GM10847 (cell line): ENCODE measurements around the gene NID2.

Source experiments
- POLR2A ChIP-seq: IDR thresholded peaks from 2 replicates; pipeline ENCODE4 v1.6.1; 2011; ENCODE audit not compliant: insufficient read length; ENCODE audit errors: extremely low read depth

Gene NID2

DNA sequence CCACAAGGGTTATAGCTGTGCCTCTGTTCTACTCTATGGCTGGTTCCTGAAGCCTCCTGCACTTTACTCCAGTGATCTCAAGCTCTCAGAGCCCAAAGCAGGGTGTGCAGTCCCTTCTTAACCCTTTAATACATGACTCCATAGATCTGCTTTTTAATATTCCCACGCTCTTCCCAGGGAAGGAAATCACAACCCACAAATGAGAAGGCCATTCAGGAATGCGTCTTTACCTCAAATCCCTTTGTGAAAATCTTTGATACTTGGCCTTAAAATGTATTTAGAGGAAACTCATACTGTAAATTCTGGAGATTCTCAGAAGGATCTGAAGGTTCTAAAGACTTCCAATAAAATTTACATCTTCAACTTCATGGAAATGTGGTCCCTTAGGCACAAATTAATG lies 17.0 kb downstream of the NID2 start:
- TF ChIP-seq POLR2A: no peak

DNA sequence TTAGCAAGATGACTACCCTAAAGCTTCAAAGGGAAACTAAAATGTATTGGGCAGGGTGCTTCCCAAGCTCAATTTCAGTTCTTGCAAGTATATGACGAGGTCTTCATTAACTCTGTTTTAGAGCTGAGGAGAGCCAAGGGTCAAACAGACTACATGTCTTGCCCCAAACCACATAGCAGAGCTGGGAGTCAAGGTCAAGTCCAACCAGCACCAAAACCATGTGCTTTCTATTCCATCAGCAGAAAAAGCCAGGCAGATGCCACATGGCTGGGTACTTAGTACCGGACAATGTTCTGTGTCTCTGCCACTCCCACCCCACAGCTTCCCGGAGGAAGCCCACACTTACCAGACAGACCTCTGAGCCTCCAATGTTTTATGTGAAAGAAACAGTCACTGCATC lies 17.6 kb downstream of the NID2 start:
- TF ChIP-seq POLR2A: no peak

DNA sequence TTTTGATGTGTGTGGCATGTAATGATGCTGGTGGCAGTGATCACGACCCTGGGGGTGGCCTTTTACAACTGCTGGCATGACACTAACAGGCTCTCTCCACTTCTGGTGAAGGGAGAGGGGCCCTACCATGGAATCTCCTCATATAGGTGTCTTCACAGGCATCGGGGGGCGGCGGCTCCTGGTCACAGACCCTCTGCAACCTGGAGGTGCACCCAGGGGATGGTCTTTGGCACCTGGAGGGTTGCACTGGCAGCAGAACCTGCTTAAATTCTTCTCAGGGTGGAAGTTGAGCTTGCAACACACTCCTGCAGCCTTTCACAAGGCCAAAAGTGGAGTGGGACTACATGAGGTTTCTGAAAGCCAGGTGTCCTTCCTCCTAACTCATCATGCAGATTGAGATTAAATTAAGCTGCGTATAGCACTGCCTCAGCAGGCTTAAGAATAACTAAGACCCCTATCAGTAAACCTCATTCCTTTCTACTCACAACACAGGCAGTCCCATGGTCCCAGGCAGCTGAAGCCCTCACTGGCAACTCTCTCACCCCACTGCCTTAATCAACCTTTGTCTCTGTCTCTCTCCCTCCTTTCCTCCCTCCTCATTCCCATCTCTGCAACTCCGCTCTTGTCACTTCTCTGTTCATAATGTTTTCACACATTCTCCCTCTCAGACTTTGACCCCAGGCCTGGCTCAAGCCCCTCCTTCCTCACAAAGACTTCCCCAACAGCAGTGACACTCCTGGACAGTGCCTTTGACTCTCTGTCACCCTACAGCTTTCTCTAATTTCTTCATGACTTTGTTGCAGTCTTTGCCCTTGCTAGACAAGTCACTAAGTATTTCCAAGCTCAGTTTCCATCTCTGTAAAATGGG lies 18.9 kb downstream of the NID2 start:
- TF ChIP-seq POLR2A: no peak

DNA sequence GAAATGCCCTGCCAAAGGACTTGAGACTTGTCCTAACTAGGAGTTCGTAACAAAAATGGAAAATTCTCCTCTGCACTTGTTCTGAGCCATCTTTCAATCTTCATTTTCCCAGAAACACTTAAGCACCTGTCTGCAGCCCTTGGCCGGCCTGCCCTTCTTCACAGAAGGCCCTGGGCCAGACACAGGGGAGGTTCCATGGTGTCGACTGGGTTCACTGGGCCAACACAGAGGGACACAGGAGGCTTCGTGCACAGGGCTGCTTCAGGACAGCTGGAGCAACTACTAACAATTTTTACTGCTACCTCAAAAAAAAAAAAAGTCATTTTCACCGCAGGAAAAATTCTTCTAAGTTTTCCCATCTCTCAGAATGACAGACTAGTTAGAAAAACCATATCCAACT lies 19.6 kb downstream of the NID2 start:
- TF ChIP-seq POLR2A: no peak

DNA sequence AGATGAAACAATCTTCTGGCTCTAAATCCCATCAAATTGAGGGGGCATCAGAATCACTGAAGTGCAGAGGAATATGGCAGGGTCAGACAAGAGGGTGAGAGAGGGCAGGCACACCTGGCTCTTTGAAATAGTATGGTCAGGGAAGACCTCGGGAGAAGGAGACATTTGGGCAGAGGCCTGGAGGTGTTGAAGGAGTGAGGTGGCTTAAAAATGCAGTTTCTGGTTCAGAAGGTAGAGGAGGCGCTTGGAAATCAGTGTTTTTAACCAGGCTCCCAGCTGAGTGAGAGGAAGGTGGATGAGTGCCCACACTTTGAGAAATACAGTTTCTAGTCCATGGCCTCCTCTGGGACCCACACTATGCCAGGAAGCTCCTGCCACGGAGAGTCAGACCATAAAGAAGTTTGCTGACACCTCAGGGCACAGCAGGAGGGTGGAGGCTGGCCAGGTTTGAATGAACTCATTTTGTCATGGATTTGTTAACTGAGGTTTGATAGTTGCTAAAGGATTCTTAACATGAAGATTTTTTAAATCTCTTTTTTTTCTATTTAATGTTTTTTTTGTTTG lies 20.1 kb downstream of the NID2 start:
- TF ChIP-seq POLR2A: no peak

DNA sequence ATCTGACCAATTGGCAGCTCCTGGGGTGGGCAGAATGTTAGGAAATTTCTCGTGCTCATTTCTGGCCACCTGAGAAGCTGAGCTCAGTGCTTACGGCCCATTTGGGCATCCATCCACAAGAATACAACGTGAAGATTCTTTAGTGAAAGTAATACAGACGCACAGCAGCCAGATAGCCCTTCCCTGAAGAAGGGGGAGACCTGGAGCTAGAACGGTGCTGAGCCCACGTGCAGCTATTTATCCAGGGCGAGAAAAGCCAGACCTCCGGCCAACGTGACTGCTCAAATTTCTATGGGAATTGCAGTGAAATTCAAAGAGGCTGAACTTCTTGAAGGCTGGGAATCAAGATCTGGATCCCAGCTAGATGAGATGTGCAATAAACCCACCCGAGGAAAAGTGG lies 20.7 kb downstream of the NID2 start:
- no peak for TF ChIP-seq POLR2A

DNA sequence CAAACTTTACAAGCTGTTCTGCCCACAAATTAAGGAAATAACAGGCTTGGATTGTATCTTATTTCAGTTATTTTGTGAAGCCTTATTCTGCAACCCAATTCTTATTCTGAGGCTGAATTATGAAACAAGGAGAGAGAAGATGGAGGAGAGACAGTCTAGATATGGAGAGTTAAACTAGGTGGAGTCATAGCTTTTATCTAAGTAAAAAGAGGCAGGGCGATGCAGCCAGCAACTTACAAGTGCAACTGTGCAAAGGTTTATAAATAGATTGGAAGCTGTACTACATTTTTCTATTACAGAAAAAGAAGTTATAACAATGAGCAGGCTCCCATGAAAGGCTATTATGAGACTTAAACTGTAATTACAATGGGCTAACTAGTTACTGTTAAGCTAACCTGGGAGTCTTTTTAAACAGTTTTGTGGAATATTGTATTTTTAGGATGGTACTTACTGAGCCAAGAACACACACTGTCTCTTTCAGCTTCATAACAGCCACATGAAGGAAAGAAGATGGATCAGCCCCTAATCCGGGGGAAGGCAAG lies 22.4 kb downstream of the NID2 start:
- no peak for TF ChIP-seq POLR2A

DNA sequence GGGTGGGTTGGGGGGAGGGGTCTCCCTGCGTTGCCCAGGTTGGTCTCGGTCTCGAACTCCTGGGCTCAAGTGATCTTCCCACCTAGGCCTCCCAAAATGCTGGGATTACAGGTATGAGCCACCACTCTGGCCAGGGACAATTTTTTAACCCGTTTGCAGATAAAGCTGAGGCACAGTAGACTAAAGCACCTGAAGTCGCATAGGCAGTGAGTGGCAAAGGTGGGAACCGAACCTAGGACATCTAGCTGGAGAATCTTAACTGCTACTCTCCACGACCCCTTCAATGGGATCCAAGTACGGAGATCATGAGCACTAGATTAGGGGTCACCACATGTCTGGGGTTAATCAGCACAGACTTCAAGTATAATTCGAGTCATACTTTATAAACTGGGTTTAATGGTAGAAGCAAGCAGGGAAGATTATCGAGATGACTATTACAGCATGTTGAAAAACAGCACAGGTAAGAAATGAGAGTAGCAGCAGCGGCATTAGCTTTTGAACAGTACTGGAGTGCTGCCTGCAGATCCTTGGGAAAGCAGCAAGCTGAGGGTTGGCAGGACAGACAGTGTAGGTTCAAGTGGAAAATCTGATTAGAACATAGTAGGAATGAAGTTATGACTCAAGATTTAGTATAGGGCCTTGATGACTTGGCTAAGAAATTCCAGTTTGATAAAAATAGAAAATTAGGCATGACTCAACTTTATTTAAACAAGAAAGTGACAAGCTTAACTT lies 23.9 kb downstream of the NID2 start:
- TF ChIP-seq POLR2A: no peak

DNA sequence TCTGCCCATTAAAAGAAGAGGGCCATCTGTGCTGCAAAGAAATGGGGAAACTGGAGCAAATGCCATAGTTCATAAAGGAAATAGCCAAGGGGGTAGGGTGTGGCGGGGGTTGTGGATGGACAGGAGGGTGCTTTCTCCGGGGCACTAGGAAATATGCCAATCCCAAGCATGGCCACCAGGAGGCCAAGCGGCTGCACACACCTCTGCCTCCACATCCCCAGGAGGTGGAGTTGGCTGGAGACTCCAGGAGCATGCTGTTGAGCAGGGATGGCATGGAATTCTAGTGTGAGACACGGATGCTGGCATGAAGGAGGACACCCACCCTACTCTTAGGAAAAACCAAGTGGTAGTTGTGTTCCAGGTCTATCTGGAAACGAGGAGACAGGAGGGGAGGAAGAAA lies 25.2 kb downstream of the NID2 start:
- no peak for TF ChIP-seq POLR2A

DNA sequence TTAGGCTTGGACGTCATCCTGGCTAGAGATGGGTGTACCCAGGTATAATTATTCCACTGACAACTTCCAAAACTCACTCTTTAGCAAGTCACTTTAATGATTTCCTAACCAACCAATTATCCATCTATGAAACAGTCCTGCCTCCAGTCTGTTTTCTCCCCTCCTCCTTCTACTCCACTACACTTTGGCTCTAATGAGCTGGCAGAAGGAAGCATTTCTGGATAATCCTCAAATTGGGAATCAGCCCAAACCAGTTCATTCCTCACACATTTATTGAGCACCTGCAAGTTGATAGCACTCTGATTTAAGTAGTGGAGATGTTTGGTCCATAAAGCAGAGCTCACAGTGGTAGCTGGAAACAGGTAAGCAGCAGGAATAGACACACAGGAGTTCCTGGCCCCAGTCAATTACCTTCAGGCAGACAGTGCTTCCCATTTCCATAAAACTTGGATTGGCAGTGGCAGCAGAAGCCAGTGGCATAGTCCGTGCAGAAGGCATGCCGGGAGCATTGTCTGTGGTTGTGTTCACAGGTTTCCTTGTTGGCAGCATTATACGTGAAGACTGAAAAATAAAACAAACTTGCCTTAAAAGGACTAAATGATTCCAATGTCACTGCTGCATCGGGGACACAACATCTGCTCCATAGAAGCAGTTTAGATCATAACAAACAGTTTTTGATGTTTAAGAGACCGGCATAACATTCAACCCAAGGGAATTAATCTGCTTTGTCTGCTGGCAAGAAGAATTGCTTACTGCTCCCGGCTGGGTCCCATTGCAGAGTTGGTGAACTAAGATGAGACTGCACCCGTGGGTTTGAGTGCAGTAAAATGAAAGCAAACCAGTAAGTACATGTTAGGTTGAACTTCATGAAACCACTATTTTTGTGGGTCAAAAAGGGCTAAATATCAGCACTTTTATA lies 26.2 kb downstream of the NID2 start:
- no peak for TF ChIP-seq POLR2A

DNA sequence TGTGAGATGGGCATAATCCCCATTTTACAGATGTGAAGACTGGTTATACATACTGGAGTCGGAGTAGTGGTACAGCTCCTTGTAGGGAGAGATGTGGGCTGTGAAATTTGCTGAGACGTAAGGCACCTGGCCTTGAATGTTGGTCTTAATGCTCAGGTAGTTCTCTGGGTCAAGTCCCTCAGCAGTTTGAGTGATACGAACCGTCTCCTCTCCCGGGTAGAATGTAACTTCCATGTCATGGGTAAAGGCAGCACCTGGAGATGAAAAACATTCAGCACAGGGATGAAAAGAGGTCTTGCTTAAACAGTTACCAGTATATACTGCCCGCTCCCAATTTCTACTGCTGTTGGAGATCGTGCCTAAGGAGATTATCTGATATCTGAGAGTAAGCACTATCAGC lies 28.3 kb downstream of the NID2 start:
- TF ChIP-seq POLR2A: no peak

DNA sequence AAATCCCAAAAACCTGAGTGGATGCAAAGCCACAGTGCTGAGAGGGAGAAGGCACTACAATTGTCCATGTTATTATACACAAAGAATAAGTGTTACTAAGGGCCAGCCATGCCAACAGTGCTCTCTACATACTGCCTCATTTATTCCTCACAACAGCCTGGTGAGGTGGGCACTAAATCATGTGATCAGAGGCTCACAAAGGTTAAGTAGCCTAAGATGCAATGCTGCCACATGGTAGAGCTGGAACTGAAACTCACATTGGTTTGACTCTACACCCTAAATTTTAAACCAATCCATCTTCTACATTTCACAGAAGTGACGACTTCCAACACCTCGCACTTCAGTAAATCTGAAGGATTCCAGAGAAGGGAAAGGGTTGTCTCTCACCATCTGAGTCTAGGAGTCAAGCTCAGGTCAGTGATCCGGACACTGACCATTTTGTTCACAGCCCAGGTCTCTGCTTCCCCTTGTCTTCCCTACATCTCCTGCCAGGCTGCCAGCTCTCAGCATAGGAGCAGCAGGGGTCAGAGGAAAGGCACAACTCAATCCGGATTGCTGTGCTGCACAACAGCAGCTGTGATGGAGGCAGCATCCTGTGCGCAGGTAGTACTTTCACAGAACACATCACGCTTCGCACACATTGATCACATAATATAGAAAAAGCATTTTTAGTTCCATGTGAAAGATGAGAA lies 29.6 kb downstream of the NID2 start:
- no peak for TF ChIP-seq POLR2A

DNA sequence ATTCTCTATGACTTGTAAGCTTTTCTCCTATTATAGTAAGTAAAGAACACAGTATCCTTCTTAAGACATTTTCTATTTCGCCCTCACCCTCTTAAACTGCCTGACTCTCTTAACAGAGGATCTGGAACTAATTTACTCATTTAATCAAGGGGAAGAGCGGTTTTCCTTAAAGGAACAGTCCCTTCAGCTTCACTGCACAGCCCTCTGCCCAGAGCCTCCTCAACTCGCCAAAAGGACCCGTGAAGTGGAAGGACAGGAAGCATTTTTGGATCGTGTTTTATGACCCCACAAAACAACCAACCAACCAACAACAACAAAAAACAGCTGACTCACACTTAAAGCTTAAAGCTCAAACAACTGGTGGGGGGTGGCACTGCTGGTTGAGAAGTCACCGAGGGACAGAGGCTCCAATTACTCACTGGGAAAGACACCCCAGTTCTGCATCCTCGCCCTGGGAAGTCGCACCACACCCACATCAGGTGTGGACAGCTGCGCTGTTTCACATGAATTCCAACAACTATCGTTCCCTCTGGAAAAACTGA lies 35.7 kb downstream of the NID2 start:
- no peak for TF ChIP-seq POLR2A

DNA sequence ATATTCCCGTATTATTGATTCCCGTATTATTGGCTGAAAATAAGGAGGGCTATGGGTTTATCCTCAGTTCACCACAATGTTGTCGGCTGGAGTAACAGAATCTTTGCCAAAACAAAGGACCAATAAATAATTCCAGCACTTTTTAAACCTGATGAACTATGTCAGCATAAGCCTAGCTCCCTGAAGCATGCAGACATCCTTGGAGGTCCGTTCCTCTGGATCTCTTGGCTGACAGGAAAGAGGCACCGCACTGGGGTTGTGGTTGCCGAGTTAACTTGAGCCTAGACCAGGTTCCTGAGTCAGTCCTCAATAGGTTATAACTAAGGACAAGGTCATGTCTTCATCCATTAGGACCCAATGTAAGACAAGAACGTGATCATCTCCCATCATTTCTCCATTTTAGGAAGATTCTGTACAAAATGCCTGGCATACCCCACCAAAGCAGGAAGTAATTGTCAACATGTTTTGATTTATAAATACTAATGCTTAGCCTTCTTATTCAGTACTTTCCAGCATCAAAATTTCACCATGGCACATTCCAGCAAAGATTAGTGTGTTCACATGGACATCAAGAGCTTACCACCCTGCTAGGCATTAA lies 36.6 kb downstream of the NID2 start:
- no peak for TF ChIP-seq POLR2A

DNA sequence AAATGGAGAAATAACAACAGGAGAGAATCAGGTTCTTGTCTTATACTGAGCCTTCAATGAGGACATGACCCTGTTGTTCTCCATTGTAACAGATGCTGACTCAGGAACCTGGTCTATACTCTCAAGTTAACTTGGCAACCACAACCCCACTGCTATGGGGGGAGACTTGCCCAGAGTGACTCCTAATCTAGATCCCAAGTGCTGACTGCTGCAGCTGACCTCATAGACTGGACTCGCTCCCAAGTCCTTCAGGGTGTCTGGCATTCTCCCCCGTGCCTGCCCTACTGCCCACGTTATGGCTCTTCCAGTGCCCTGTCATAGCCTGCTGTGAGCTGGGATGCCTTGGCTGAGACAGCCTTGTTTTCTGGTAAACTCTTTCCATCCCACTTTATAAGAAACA lies 37.1 kb downstream of the NID2 start:
- TF ChIP-seq POLR2A: no peak
